Stimulated activated CD8-positive, alpha-beta memory T cell treated with anti-CD3 and anti-CD28 coated beads, Interleukin-4, amount 100 ng/mL, for 1 hour (primary cell): Measurements from ENCODE around the gene NDUFS2.
"Not testable (repeated sequence)": the region's sequence is repeated elsewhere in the genome, so short reads cannot be mapped to it uniquely, and the experiment has no call there.

Experiments used
- DNase-seq, 2 donors: peaks; one replicate each; pipeline ENCODE4 v3.0.0-alpha.2; 2020; ENCODE audit warnings: low read depth in 2 of 2, low spot score in 1 of 2

Gene NDUFS2

DNA sequence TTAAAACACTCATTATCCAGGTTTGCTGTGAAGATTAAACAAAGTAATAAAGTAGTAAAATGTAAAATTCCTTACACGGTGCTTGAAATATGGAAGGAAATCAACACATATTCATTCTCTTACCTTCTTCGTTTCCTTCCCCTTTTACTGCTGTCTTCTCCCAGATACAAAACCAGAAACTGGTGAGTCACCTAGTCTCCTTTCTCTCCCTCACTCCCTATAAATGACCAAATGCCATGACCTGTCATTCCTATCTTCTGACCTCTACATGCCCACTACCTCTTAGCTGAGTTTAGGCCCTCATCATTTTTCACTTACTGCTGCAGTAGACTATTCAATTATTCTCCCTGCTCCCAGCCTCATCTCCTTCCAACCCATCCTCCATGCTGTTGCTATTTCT is 40.1 kb downstream of the NDUFS2 start:
- no peak for DNase-seq

DNA sequence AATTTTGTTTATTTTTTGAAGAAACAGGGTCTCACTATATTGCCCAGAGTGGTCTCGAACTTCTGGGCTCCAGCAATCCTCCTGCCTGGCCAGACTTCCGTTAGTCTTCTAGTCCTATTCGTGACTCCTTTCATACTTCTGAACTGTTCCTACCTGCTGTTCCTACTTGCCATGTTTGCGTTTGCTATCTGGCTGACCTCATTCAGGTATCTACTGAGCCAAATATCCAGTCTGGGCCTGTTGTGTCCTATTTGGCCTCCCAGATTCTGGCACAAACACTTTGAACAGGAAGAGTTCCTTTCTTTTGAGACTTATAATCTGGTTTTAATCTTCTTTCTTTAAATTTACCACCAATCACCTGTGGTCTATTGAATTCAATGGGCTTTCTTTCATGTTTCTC is 42.7 kb downstream of the NDUFS2 start:
- no peak for DNase-seq

DNA sequence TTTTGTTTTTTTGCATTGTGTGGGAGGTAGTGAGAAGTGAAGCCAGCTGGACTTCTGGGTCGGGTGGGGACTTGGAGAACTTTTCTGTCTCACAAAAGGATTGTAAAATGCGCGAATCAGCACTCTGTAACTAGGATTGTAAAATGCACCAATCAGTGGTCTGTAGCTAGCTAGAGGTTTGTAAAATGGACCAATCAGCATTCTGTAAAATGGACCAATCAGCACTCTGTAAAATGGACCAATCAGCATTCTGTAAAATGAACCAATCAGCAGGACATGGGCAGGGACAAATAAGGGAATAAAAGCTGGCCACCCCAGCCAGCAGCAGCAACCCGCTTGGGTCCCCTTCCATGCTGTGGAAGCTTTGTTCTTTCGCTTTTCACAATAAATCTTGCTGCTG is 47.9 kb downstream of the NDUFS2 start:
- DNase-seq: not testable (repeated sequence)

GRCh38 chr1:161250829-161251228 is 48.7 kb downstream of the NDUFS2 start:
- no peak for DNase-seq

- DNase-seq: no peak
Measured at GRCh38 chr1:161251579-161251978, 49.4 kb downstream of the NDUFS2 start.

DNA sequence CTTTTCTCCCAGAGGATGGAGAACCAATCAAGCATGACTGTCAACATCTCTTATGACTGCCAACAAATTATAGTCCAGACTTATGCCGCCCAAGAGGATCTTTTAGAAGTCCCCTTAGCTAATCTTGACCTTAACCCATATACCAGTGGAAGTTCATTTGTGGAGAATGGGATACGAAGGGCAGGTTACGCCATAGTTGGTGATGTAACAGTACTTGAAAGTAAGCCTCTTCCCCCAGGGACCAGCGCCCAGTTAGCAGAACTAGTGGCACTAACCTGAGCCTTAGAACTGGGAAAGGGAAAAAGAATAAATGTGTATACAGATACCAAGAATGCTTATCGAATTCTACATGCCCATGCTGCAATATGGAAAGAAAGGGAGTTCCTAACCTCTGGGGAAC is 53.1 kb downstream of the NDUFS2 start:
- DNase-seq: not testable (repeated sequence)

DNA sequence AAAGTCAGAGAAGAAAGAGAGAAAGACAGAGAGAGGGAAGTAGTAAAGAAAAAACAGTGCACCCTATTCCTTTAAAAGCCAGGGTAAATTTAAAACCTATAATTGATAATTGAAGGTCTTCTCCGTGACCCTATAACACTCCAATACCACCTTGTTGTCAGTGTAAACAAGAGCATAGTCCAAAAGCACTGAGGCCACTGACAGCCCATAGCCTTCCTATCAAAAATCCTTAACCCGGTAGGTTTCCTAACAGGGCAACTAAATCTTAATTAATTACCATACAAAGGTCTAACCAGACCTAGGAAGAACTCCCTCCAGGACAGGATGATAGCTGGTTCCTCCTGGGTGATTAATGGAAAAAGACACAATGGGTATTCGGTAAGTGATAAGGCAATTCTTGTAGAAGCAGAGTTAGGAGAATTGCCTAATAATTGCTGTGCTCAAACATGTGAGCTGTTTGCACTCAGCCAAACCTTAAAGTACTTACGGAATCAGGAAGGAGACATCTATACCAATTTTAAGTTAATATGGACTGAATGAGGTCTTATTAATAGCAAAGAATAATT is 53.9 kb downstream of the NDUFS2 start:
- not testable (repeated sequence) for DNase-seq

- DNase-seq: not testable (repeated sequence)
Measured at GRCh38 chr1:161257109-161257508, 54.9 kb downstream of the NDUFS2 start.

DNA sequence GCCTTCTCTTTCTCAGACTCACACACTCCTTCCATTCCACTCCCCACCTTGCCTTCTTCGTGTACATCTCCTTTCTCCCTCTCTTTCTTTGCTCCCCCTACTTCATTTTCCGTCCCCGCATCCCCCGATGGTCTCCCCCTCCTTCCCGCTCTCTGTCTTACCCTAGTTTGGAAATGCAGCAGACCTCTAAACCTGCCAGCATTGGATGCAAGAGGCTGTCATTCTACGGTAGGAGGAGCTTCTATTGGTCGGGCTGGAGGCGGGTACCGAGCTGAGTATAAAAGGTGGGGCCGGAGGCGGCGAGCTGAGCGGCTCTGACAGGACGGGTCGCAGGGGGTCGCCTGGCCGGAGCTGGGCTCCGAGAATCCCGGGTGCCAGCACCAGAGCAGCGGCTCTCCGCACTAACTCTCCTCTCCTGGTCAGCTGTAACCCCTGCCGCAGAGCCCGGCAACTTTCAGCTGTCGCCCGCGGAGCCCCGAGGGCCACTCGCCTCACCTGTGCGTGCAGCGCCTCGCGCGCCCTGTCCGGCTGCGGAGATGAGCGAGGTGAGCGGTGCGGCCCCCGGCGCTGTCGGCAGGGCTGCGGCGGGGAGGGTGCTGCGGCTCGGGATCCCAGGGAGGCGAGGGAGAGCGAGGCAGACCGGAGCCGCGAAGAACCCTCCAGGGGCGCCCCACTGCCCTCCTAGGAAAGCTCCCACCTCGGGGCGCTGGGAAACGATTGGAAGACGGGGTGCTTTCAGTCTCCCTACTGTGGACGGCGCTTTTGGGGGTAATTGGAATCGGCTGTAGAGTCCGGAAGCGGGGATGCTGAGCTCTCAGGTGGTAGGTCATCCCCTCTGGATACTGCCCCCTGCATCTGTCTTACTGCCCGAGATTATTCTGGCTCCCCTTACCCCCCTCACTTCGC is 56.5 kb downstream of the NDUFS2 start, which contains the start of gene PCP4L1:
Gene PCP4L1 (plus strand): TSS at position 307 of the 906 bp plus-strand sequence. CDS start 230 bp downstream, at position 537.
- DNase-seq: no peak

- no peak for DNase-seq
Measured at GRCh38 chr1:161259345-161259702, 57.2 kb downstream of the NDUFS2 start.

GRCh38 chr1:161259765-161260164 is 57.6 kb downstream of the NDUFS2 start:
- DNase-seq: no peak

- no peak for DNase-seq
Measured at GRCh38 chr1:161260376-161261260, 58.5 kb downstream of the NDUFS2 start.

GRCh38 chr1:161261261-161262235 is 59.4 kb downstream of the NDUFS2 start:
- no peak for DNase-seq
